Lower leg skin (tissue), 3 donors: ENCODE data around the gene ABHD1.

Experiments
- POLR2A ChIP-seq, 2 donors: fragments of 450-650 bp; IDR thresholded peaks; one replicate each; pipeline ENCODE4 v1.6.1; 2016 to 2017; ENCODE audit warnings: antibody characterized with exemption in 2 of 2, mild to moderate bottlenecking in 1 of 2, moderate library complexity in 1 of 2
- TF ChIP-seq, protein P1 (sequence below), 3 donors: fragments of 450-650 bp; IDR thresholded peaks; one replicate each; pipeline ENCODE4 v1.5.1; 2016; ENCODE audit warnings: antibody characterized with exemption in 3 of 3, mild to moderate bottlenecking in 3 of 3, moderate library complexity in 2 of 3

DNA sequence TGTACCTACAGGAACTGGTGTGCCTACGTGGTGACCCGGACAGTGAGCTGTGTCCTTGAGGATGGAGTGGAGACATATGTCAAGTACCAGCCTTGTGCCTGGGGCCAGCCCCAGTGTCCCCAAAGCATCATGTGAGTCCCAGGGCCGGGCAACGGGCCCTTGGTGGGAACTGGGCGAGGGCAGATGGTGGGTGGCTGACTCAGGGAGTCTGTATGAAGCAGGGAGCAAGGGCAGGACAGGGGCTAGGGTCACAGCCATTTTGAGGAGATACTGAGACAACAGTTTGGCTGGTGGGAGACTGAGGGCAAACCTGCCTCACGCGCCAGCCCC is 43.5 kb upstream of the ABHD1 start:
- TF ChIP-seq, protein P1, sequence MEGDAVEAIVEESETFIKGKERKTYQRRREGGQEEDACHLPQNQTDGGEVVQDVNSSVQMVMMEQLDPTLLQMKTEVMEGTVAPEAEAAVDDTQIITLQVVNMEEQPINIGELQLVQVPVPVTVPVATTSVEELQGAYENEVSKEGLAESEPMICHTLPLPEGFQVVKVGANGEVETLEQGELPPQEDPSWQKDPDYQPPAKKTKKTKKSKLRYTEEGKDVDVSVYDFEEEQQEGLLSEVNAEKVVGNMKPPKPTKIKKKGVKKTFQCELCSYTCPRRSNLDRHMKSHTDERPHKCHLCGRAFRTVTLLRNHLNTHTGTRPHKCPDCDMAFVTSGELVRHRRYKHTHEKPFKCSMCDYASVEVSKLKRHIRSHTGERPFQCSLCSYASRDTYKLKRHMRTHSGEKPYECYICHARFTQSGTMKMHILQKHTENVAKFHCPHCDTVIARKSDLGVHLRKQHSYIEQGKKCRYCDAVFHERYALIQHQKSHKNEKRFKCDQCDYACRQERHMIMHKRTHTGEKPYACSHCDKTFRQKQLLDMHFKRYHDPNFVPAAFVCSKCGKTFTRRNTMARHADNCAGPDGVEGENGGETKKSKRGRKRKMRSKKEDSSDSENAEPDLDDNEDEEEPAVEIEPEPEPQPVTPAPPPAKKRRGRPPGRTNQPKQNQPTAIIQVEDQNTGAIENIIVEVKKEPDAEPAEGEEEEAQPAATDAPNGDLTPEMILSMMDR (IDR thresholded peaks at IDR 0.05) = no peak
- TF ChIP-seq POLR2A (IDR thresholded peaks at IDR 0.05) = no peak
